GM21526 (cell line): ENCODE measurements around the gene POFUT2.

Source experiments
- ATAC-seq: cut with Tn5 transposase; IDR thresholded peaks from one replicate; pipeline ENCODE4 v1.9.1; 2021; ENCODE audit warnings: moderate library complexity; ENCODE audit not compliant: unreplicated experiment, low FRiP score

POFUT2 gene

GRCh38 chr21:45287438-45288391 lies at the start of gene POFUT2:
Gene POFUT2 (minus strand): TSS chr21:45287895. CDS start chr21:45287871, 24 bp downstream.
- ATAC-seq = peak; percentile 70

GRCh38 chr21:45336870-45337269 lies 49.2 kb upstream of the POFUT2 start:
- ATAC-seq = no peak

- ATAC-seq = no peak
Measured at GRCh38 chr21:45336535-45336810, 48.8 kb upstream of the POFUT2 start.

- no peak for ATAC-seq
Measured at GRCh38 chr21:45335761-45336534, 48.3 kb upstream of the POFUT2 start.

- no peak for ATAC-seq
Measured at GRCh38 chr21:45335151-45335760, 47.6 kb upstream of the POFUT2 start.

GRCh38 chr21:45334591-45335081 lies 46.9 kb upstream of the POFUT2 start:
- no peak for ATAC-seq

GRCh38 chr21:45334134-45334533 lies 46.4 kb upstream of the POFUT2 start:
- no peak for ATAC-seq

GRCh38 chr21:45333583-45334121 lies 46.0 kb upstream of the POFUT2 start:
- no peak for ATAC-seq

GRCh38 chr21:45332981-45333582 lies 45.4 kb upstream of the POFUT2 start:
- no peak for ATAC-seq

- ATAC-seq = no peak
Measured at GRCh38 chr21:45332415-45332814, 44.7 kb upstream of the POFUT2 start.

- no peak for ATAC-seq
Measured at GRCh38 chr21:45331531-45332147, 43.9 kb upstream of the POFUT2 start.

- no peak for ATAC-seq
Measured at GRCh38 chr21:45330851-45331261, 43.2 kb upstream of the POFUT2 start.

- ATAC-seq = no peak
Measured at GRCh38 chr21:45330075-45330781, 42.5 kb upstream of the POFUT2 start.

GRCh38 chr21:45329261-45330074 lies 41.8 kb upstream of the POFUT2 start:
- no peak for ATAC-seq

- ATAC-seq = no peak
Measured at GRCh38 chr21:45328198-45329091, 40.8 kb upstream of the POFUT2 start.

- no peak for ATAC-seq
Measured at GRCh38 chr21:45327441-45328197, 39.9 kb upstream of the POFUT2 start.
